HFFc6 (cell line): ENCODE results near the gene SLITRK4. TPM values are rescaled to one million over a fixed set of nuclear protein-coding genes. Genes with fewer than 3 reads are reported as not detected.

Experiments used
- DNase-seq: peaks from one replicate; pipeline ENCODE4 v3.0.0-alpha.2; 2018
- H3K27ac Mint-ChIP-seq: 2 replicates; pipeline ENCODE4 v1.8.0; 2020; ENCODE audit warnings: mild to moderate bottlenecking, mixed read lengths
- H3K27me3 Mint-ChIP-seq: 2 replicates; pipeline ENCODE4 v1.8.0; 2021; ENCODE audit warnings: mild to moderate bottlenecking, moderate library complexity, mixed read lengths; ENCODE audit not compliant: insufficient read depth
- H3K36me3 Mint-ChIP-seq: 2 replicates; pipeline ENCODE4 v1.8.0; 2021; ENCODE audit warnings: low read depth, mixed read lengths
- H3K4me1 Mint-ChIP-seq: 2 replicates; pipeline ENCODE4 v1.8.0; 2020; ENCODE audit warnings: low read depth, mixed read lengths
- H3K4me3 Mint-ChIP-seq: 2 replicates; pipeline ENCODE4 v1.8.0; 2020; ENCODE audit warnings: mild to moderate bottlenecking, moderate library complexity, mixed read lengths
- H3K9me3 Mint-ChIP-seq: 2 replicates; pipeline ENCODE4 v1.8.0; 2020; ENCODE audit warnings: mild to moderate bottlenecking, mixed read lengths
- long read RNA-seq: library from polyadenylated mRNA; unstranded; transcript quantifications from one replicate; pipeline ENCODE4 v2.0.0, GENCODE V29; 2019
- total RNA-seq, 6 experiments: library from RNA; stranded (reverse); fragmentation: NEBNext Ultra II Directional; extraction: Animal tissue kit (Norgen Biotek cat#: 25700); gene quantifications; 2 replicates in 1 of 6; 3 replicates in 5 of 6; pipeline ENCODE4 v1.2.3, GENCODE V29; 2021
- TF ChIP-seq, protein P1 (sequence below): fragments of 200-600 bp; sonication (generic); IDR thresholded peaks from 2 replicates; pipeline ENCODE4 v1.5.0; 2021; ENCODE audit warnings: antibody characterized with exemption, mild to moderate bottlenecking

The SLITRK4 gene, protein sequence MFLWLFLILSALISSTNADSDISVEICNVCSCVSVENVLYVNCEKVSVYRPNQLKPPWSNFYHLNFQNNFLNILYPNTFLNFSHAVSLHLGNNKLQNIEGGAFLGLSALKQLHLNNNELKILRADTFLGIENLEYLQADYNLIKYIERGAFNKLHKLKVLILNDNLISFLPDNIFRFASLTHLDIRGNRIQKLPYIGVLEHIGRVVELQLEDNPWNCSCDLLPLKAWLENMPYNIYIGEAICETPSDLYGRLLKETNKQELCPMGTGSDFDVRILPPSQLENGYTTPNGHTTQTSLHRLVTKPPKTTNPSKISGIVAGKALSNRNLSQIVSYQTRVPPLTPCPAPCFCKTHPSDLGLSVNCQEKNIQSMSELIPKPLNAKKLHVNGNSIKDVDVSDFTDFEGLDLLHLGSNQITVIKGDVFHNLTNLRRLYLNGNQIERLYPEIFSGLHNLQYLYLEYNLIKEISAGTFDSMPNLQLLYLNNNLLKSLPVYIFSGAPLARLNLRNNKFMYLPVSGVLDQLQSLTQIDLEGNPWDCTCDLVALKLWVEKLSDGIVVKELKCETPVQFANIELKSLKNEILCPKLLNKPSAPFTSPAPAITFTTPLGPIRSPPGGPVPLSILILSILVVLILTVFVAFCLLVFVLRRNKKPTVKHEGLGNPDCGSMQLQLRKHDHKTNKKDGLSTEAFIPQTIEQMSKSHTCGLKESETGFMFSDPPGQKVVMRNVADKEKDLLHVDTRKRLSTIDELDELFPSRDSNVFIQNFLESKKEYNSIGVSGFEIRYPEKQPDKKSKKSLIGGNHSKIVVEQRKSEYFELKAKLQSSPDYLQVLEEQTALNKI
- not detected for total RNA-seq
- long read RNA-seq = 0 reads

DNA sequence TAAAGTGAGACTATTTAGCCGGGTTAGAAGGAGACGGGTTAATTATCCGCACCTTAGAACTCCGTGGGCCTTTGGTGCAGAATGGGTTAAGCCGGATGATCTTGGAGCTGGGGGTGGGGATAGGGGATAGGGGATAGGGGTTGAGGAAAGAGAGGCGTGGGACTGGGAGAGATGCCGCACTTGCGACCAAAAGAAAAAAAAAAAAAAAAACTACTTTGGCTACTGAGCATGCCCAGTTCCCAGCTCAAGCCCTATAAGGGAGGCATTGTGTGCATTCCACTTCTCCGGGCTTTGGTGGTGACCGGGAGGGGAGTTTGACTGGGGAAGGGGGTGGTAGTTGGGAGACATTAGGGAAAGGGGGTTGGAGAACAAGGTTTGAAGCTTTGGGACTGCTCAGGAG, at the start of gene SLITRK4:
Gene SLITRK4 (minus strand): TSS at position 187 of the 400 bp plus-strand sequence. CDS start 4,993 bp downstream, outside the sequence.
- Mint-ChIP-seq H3K9me3 (peaks cover 8% of the 10 kb centered on the region), H3K27me3 (no peaks in the 10 kb centered on the region; the same call in 1 of the 2 replicates), H3K4me1 (no peaks in the 10 kb centered on the region), H3K27ac (no peak within 1 kb of the TSS), H3K4me3 (no peak within 1 kb of the TSS), H3K36me3 (no peaks in the 10 kb centered on the region; the same call in 1 of the 2 replicates)
- no peak for DNase-seq
- TF ChIP-seq, protein P1, sequence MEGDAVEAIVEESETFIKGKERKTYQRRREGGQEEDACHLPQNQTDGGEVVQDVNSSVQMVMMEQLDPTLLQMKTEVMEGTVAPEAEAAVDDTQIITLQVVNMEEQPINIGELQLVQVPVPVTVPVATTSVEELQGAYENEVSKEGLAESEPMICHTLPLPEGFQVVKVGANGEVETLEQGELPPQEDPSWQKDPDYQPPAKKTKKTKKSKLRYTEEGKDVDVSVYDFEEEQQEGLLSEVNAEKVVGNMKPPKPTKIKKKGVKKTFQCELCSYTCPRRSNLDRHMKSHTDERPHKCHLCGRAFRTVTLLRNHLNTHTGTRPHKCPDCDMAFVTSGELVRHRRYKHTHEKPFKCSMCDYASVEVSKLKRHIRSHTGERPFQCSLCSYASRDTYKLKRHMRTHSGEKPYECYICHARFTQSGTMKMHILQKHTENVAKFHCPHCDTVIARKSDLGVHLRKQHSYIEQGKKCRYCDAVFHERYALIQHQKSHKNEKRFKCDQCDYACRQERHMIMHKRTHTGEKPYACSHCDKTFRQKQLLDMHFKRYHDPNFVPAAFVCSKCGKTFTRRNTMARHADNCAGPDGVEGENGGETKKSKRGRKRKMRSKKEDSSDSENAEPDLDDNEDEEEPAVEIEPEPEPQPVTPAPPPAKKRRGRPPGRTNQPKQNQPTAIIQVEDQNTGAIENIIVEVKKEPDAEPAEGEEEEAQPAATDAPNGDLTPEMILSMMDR = no peak

DNA sequence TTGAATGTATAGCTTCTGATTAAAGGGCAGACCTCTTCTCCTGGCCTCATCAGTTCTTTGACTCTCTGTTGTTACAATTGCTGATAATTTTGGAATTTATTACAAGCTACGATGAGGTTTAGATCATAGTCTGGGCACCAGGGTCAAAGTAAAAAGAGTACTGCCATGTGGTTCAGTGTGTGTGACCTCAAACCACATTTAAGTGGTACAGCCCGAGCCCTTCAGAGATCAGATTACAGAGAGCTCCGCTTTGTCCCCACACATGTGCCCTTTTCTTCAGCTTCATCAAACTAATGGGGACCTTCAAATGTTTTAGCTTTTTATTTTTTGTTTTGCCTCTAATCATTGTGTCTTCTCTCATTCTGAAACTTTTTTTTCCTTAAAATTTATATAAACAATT, 47.6 kb upstream of the SLITRK4 start:
- no peaks in the 10 kb centered on the region for H3K4me1 Mint-ChIP-seq
- TF ChIP-seq, protein P1 = no peak
- H3K36me3 Mint-ChIP-seq = no peaks in the 10 kb centered on the region
- no peak overlapping the region for H3K4me3 Mint-ChIP-seq
- no peak overlapping the region for H3K27ac Mint-ChIP-seq
- peaks cover 11% of the 10 kb centered on the region; the same call in 1 of the 2 replicates for H3K9me3 Mint-ChIP-seq
- H3K27me3 Mint-ChIP-seq = no peaks in the 10 kb centered on the region
- no peak for DNase-seq

DNA sequence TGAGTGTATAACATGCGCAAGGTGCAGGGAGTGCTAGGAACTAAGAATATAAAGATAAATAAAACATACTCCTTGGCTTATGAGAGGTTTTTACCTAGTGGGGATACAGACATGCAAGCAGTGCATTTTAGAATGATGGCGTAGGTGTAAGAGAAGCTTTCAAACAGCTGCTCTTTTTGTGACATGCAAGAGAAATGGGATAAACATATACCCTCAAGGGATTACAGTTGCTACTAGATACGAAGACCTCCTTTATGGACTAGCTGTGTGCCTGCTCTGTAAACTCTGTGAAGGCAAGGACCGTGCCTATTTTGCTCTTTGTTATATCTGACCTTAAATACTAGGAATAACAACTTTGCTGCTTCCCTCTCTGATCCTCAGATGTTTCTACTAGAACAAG, 39.0 kb upstream of the SLITRK4 start:
- no peaks in the 10 kb centered on the region; the same call in 1 of the 2 replicates for H3K9me3 Mint-ChIP-seq
- no peaks in the 10 kb centered on the region for H3K36me3 Mint-ChIP-seq
- H3K27me3 Mint-ChIP-seq = no peaks in the 10 kb centered on the region
- H3K4me3 Mint-ChIP-seq = no peak overlapping the region
- TF ChIP-seq, protein P1 = no peak
- H3K4me1 Mint-ChIP-seq = no peaks in the 10 kb centered on the region
- no peak for DNase-seq
- H3K27ac Mint-ChIP-seq = no peak overlapping the region

DNA sequence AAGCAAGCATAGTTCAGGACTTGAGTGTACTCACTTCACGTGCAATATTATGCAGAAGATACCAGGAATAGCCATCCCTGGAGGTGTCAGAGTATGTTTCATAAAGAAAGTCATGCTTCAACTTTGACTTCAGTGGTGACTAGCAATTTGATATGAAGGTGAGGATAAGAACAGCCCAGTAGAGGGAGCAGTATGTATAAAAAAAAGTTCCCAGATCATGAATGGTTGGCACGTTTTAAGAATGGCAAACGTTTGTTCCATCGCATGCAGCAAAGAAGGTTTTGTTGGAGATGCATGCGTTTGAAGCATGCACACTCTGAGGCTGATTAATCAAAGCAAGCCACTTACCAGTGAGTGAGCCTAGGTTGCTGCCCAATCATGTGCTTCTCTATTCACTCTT, 33.5 kb upstream of the SLITRK4 start:
- H3K4me3 Mint-ChIP-seq = no peak overlapping the region
- H3K27me3 Mint-ChIP-seq = no peaks in the 10 kb centered on the region
- no peak for DNase-seq
- TF ChIP-seq, protein P1 = peak; percentile 45; the same call in 1 of the 2 replicates
- H3K27ac Mint-ChIP-seq = no peak overlapping the region
- no peaks in the 10 kb centered on the region for H3K36me3 Mint-ChIP-seq
- no peaks in the 10 kb centered on the region for H3K4me1 Mint-ChIP-seq
- no peaks in the 10 kb centered on the region; the same call in 1 of the 2 replicates for H3K9me3 Mint-ChIP-seq

DNA sequence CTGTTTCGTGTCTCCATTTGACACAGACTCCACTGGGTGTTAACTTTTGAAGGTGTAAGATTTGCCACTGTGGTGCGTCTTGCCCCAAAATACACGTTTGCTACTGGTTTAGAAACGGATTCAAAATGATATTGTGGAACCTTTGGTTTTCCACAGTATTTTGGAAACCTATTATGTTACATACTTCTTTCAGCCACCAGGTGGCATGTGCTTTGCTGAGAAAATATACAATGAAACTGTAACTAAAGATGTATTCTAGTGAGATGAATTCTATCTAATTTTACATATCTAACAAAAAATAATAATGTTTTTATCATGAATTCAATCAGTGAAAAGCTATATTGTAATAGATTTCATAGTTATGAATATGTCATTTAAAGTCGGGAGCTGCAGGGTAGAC, 28.4 kb upstream of the SLITRK4 start:
- Mint-ChIP-seq H3K27ac (no peak overlapping the region), H3K27me3 (no peaks in the 10 kb centered on the region), H3K4me3 (no peak overlapping the region), H3K9me3 (no peaks in the 10 kb centered on the region), H3K4me1 (no peaks in the 10 kb centered on the region), H3K36me3 (no peaks in the 10 kb centered on the region)
- no peak for DNase-seq
- TF ChIP-seq, protein P1 = peak; percentile 75
